RWPE2 (cell line): ENCODE results near the gene AKAP13.
A peak's percentile ranks its signal among the peaks of the same experiment; 100 is the strongest.

Experiments used
- ATAC-seq: fragments of 200-7000 bp; cut with Tn5 transposase; 3 replicates; pipeline ENCODE4 v1.9.1; 2021; ENCODE audit warnings: low read depth
- DNase-seq: peaks from one replicate; pipeline ENCODE4 v3.0.0-alpha.2; 2020; ENCODE audit warnings: low spot score
- H3K27ac ChIP-seq: fragments of 450-650 bp; 2 replicates; pipeline ENCODE4 v1.5.1; 2017; ENCODE audit warnings: mild to moderate bottlenecking; ENCODE audit not compliant: poor library complexity, severe bottlenecking
- H3K27me3 ChIP-seq: fragments of 250-450 bp; sonication (Bioruptor Pico); 2 replicates; pipeline ENCODE4 v1.5.1; 2021; ENCODE audit warnings: mild to moderate bottlenecking, moderate library complexity; ENCODE audit not compliant: insufficient read depth, poor library complexity, severe bottlenecking
- H3K36me3 ChIP-seq: fragments of 250-450 bp; sonication (Bioruptor Pico); 2 replicates; pipeline ENCODE4 v1.5.1; 2020; ENCODE audit warnings: low read depth, mild to moderate bottlenecking, moderate library complexity
- H3K4me1 ChIP-seq: fragments of 250-450 bp; sonication (Bioruptor Pico); 2 replicates; pipeline ENCODE4 v1.5.1; 2021; ENCODE audit warnings: mild to moderate bottlenecking, moderate library complexity; ENCODE audit not compliant: insufficient read depth, poor library complexity, severe bottlenecking
- H3K4me3 ChIP-seq: fragments of 250-450 bp; sonication (Bioruptor Pico); 2 replicates; pipeline ENCODE4 v1.5.1; 2021; ENCODE audit warnings: mild to moderate bottlenecking, moderate library complexity; ENCODE audit not compliant: severe bottlenecking
- H3K9me3 ChIP-seq: fragments of 250-450 bp; sonication (Bioruptor Pico); 2 replicates; pipeline ENCODE4 v1.5.1; 2021; ENCODE audit warnings: mild to moderate bottlenecking, moderate library complexity; ENCODE audit not compliant: severe bottlenecking
- CTCF ChIP-seq: fragments of 450-650 bp; IDR thresholded peaks from one replicate; pipeline ENCODE4 v1.5.1; 2017; ENCODE audit warnings: mild to moderate bottlenecking, moderate library complexity; ENCODE audit not compliant: poor library complexity, severe bottlenecking

Gene AKAP13

GRCh38 chr15:85744579-85744978, 364.2 kb downstream of the AKAP13 start:
- TF ChIP-seq CTCF: no peak
- Histone ChIP-seq H3K9me3 (no peaks in the 10 kb centered on the region), H3K36me3 (peaks cover 70% of the 10 kb centered on the region), H3K4me3 (no peak overlapping the region), H3K27ac (no peak overlapping the region), H3K4me1 (no peaks in the 10 kb centered on the region), H3K27me3 (no peaks in the 10 kb centered on the region)
- DNase-seq: peak; percentile 54
- no peak for ATAC-seq

GRCh38 chr15:85745023-85745422, 364.6 kb downstream of the AKAP13 start:
- H3K4me3 ChIP-seq: no peak overlapping the region
- H3K27ac ChIP-seq: no peak overlapping the region
- H3K4me1 ChIP-seq: no peaks in the 10 kb centered on the region
- TF ChIP-seq CTCF: no peak
- no peaks in the 10 kb centered on the region for H3K27me3 ChIP-seq
- H3K9me3 ChIP-seq: no peaks in the 10 kb centered on the region
- DNase-seq (peak; percentile 60), ATAC-seq (no peak)
- peaks cover 65% of the 10 kb centered on the region for H3K36me3 ChIP-seq

- Histone ChIP-seq H3K4me3 (no peak overlapping the region), H3K27me3 (no peaks in the 10 kb centered on the region), H3K36me3 (peaks cover 59% of the 10 kb centered on the region), H3K27ac (no peak overlapping the region), H3K4me1 (no peaks in the 10 kb centered on the region), H3K9me3 (no peaks in the 10 kb centered on the region)
- ATAC-seq (no peak), DNase-seq (peak; percentile 57)
- no peak for TF ChIP-seq CTCF
Measured at GRCh38 chr15:85745525-85746150, 365.2 kb downstream of the AKAP13 start.

GRCh38 chr15:85746641-85747040, 366.2 kb downstream of the AKAP13 start:
- Histone ChIP-seq H3K9me3 (no peaks in the 10 kb centered on the region), H3K4me3 (no peak overlapping the region), H3K27me3 (no peaks in the 10 kb centered on the region), H3K4me1 (no peaks in the 10 kb centered on the region), H3K27ac (no peak overlapping the region), H3K36me3 (peaks cover 52% of the 10 kb centered on the region)
- no peak for TF ChIP-seq CTCF
- DNase-seq (peak; percentile 38), ATAC-seq (no peak)

- Histone ChIP-seq H3K27me3 (no peaks in the 10 kb centered on the region), H3K27ac (no peak overlapping the region), H3K9me3 (no peaks in the 10 kb centered on the region), H3K36me3 (peaks cover 45% of the 10 kb centered on the region), H3K4me1 (peaks cover 15% of the 10 kb centered on the region), H3K4me3 (no peak overlapping the region)
- no peak for ATAC-seq
- peak; percentile 60 for DNase-seq
- no peak for TF ChIP-seq CTCF
Measured at GRCh38 chr15:85748176-85748575, 367.8 kb downstream of the AKAP13 start.
